RWPE2 (cell line): ENCODE results near the gene CLNS1A.
A peak's percentile ranks its signal among the peaks of the same experiment; 100 is the strongest.
"Not testable (repeated sequence)": the region's sequence is repeated elsewhere in the genome, so short reads cannot be mapped to it uniquely, and the experiment has no call there.

Experiments
- ATAC-seq: fragments of 200-7000 bp; cut with Tn5 transposase; 3 replicates; pipeline ENCODE4 v1.9.1; 2021; ENCODE audit warnings: low read depth
- DNase-seq: peaks from one replicate; pipeline ENCODE4 v3.0.0-alpha.2; 2020; ENCODE audit warnings: low spot score
- H3K27ac ChIP-seq: fragments of 450-650 bp; 2 replicates; pipeline ENCODE4 v1.5.1; 2017; ENCODE audit warnings: mild to moderate bottlenecking; ENCODE audit not compliant: poor library complexity, severe bottlenecking
- H3K27me3 ChIP-seq: fragments of 250-450 bp; sonication (Bioruptor Pico); 2 replicates; pipeline ENCODE4 v1.5.1; 2021; ENCODE audit warnings: mild to moderate bottlenecking, moderate library complexity; ENCODE audit not compliant: insufficient read depth, poor library complexity, severe bottlenecking
- H3K36me3 ChIP-seq: fragments of 250-450 bp; sonication (Bioruptor Pico); 2 replicates; pipeline ENCODE4 v1.5.1; 2020; ENCODE audit warnings: low read depth, mild to moderate bottlenecking, moderate library complexity
- H3K4me1 ChIP-seq: fragments of 250-450 bp; sonication (Bioruptor Pico); 2 replicates; pipeline ENCODE4 v1.5.1; 2021; ENCODE audit warnings: mild to moderate bottlenecking, moderate library complexity; ENCODE audit not compliant: insufficient read depth, poor library complexity, severe bottlenecking
- H3K4me3 ChIP-seq: fragments of 250-450 bp; sonication (Bioruptor Pico); 2 replicates; pipeline ENCODE4 v1.5.1; 2021; ENCODE audit warnings: mild to moderate bottlenecking, moderate library complexity; ENCODE audit not compliant: severe bottlenecking
- H3K9me3 ChIP-seq: fragments of 250-450 bp; sonication (Bioruptor Pico); 2 replicates; pipeline ENCODE4 v1.5.1; 2021; ENCODE audit warnings: mild to moderate bottlenecking, moderate library complexity; ENCODE audit not compliant: severe bottlenecking
- TF ChIP-seq, protein P1 (sequence below): fragments of 450-650 bp; IDR thresholded peaks from one replicate; pipeline ENCODE4 v1.5.1; 2017; ENCODE audit warnings: mild to moderate bottlenecking, moderate library complexity; ENCODE audit not compliant: poor library complexity, severe bottlenecking

Gene CLNS1A

DNA sequence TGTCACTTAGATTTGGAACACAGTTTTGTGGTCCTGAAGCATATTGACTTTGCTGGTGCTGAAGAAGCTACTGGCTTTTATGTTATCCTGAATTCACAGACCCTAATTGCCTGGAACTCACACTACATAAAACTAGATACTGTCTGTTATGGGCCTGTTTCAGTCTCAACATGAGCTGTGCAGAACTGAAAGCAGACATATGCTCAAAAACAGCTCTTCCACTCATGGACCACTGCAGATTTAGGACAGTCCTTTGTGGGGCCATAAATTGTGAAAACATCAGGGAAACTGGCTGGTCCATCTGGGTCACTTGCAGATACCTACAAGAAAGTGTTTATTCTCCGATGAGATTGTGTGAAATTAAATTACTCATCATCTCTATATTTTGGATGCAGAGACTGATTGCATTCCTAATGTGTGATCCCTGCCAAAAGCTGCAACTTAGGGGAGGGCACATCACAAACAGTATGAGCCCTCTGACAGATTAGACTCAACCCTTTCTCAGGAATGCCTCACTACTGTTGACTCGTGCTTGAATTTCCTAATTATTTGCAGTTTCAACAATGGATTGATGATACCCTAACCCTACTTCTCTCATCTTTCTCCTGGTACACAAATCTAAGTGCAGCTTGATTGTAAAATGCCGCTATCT lies 10.2 kb upstream of the CLNS1A start:
- H3K4me3 ChIP-seq, result no peak overlapping the region
- TF ChIP-seq, protein P1, sequence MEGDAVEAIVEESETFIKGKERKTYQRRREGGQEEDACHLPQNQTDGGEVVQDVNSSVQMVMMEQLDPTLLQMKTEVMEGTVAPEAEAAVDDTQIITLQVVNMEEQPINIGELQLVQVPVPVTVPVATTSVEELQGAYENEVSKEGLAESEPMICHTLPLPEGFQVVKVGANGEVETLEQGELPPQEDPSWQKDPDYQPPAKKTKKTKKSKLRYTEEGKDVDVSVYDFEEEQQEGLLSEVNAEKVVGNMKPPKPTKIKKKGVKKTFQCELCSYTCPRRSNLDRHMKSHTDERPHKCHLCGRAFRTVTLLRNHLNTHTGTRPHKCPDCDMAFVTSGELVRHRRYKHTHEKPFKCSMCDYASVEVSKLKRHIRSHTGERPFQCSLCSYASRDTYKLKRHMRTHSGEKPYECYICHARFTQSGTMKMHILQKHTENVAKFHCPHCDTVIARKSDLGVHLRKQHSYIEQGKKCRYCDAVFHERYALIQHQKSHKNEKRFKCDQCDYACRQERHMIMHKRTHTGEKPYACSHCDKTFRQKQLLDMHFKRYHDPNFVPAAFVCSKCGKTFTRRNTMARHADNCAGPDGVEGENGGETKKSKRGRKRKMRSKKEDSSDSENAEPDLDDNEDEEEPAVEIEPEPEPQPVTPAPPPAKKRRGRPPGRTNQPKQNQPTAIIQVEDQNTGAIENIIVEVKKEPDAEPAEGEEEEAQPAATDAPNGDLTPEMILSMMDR, result no peak
- ATAC-seq, result no peak
- no peaks in the 10 kb centered on the region for H3K36me3 ChIP-seq
- no peak for DNase-seq
- H3K27ac ChIP-seq, result no peak overlapping the region
- peaks cover 8% of the 10 kb centered on the region for H3K4me1 ChIP-seq
- no peaks in the 10 kb centered on the region for H3K9me3 ChIP-seq
- H3K27me3 ChIP-seq, result no peaks in the 10 kb centered on the region

- Histone ChIP-seq H3K27ac (no peak overlapping the region), H3K4me1 (peaks cover 8% of the 10 kb centered on the region), H3K36me3 (no peaks in the 10 kb centered on the region), H3K4me3 (no peak overlapping the region), H3K27me3 (no peaks in the 10 kb centered on the region), H3K9me3 (no peaks in the 10 kb centered on the region)
- TF ChIP-seq, protein P1, result no peak
- ATAC-seq (no peak), DNase-seq (no peak)
Observed at GRCh38 chr11:77644887-77645286, 7.3 kb upstream of the CLNS1A start.

- H3K4me3 ChIP-seq, result no peak overlapping the region
- H3K27me3 ChIP-seq, result no peaks in the 10 kb centered on the region
- H3K4me1 ChIP-seq, result peaks cover 8% of the 10 kb centered on the region
- ATAC-seq (no peak), DNase-seq (no peak)
- no peaks in the 10 kb centered on the region for H3K36me3 ChIP-seq
- no peaks in the 10 kb centered on the region for H3K9me3 ChIP-seq
- TF ChIP-seq, protein P1, result no peak
- H3K27ac ChIP-seq, result no peak overlapping the region
Observed at GRCh38 chr11:77642228-77642627, 4.6 kb upstream of the CLNS1A start.

DNA sequence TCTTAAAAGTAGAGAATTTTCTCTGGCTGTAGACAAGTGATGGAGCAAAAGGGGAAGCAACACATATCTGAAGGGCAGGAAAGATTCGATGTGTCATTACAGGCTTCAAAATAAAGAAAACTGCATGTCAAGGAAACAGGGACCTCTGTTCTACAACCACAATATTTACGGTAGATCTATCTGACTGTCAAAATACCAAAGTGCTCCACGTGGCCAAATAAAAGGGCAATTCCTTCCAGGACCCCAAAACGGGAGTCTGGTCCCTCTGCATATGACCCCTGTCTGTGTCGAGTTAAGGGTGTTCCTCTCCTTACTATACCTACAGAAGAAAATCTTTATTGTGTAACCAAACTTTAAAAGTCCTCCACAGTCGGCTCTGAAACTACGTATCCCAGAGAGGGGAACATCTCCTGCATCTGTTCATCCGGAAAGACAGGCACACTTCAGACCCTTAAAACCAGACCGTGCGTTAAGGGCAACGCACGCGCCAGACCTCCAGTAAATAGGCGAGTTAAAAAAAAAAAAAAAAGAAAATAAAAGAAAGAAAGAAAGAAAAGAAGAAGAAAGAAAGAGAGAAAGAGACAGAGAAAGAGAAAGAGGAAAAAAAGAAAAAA lies 756 bp downstream of the CLNS1A start:
- Histone ChIP-seq H3K27me3 (no peaks in the 10 kb centered on the region), H3K4me1 (peaks cover 8% of the 10 kb centered on the region), H3K9me3 (no peaks in the 10 kb centered on the region), H3K36me3 (peaks cover 18% of the 10 kb centered on the region), H3K27ac (peak overlapping the region; percentile 47), H3K4me3 (peak overlapping the region; percentile 75)
- TF ChIP-seq, protein P1, result no peak
- DNase-seq, result no peak
- no peak for ATAC-seq

- not testable (repeated sequence) for H3K4me1 ChIP-seq, H3K9me3 ChIP-seq, ATAC-seq, H3K27me3 ChIP-seq, DNase-seq, H3K4me3 ChIP-seq
- peaks cover 34% of the 10 kb centered on the region for H3K36me3 ChIP-seq
- H3K27ac ChIP-seq, result peak overlapping the region; percentile 54
Observed at GRCh38 chr11:77633926-77634325, 3.7 kb downstream of the CLNS1A start.
